MCF 10A (cell line): ENCODE data around the gene KCNT1. TPM values are rescaled to one million over a fixed set of nuclear protein-coding genes. Genes with fewer than 3 reads are reported as not detected.

Source experiments
- BruUV-seq: library from RNA; stranded (reverse); fragments of 400-500 nt; replicated peaks from 2 replicates; lab custom pipeline; 2021; lab: Mats Ljungman, UMichigan
- CTCF ChIA-PET: fragments of 300-600 bp; sonication (Branson Sonifier 250); formaldehyde crosslinking; extraction: SDS; loops from one replicate; lab custom pipeline; 2021; ENCODE audit warnings: antibody characterized with exemption, inconsistent platforms; lab: Yijun Ruan, JAX
- POLR2A ChIA-PET: fragments of 300-600, 350-650 bp; sonication (Branson Sonifier 250); formaldehyde crosslinking; extraction: SDS; loops from one replicate; lab custom pipeline; 2020; ENCODE audit warnings: antibody characterized with exemption, inconsistent platforms; lab: Yijun Ruan, JAX
- DNase-seq: peaks from one replicate; pipeline ENCODE4 v3.0.0-alpha.2; 2018; ENCODE audit not compliant: unreplicated experiment
- H3K27ac Mint-ChIP-seq: one replicate; pipeline ENCODE4 v1.8.0; 2022; ENCODE audit warnings: mild to moderate bottlenecking, low read depth, mixed read lengths; ENCODE audit not compliant: unreplicated experiment
- H3K27me3 Mint-ChIP-seq: one replicate; pipeline ENCODE4 v1.8.0; 2022; ENCODE audit warnings: mixed read lengths; ENCODE audit not compliant: insufficient read depth, unreplicated experiment
- H3K36me3 Mint-ChIP-seq: one replicate; pipeline ENCODE4 v1.8.0; 2022; ENCODE audit warnings: mild to moderate bottlenecking, moderate library complexity, mixed read lengths; ENCODE audit not compliant: insufficient read depth, unreplicated experiment
- H3K4me1 Mint-ChIP-seq: one replicate; pipeline ENCODE4 v1.8.0; 2022; ENCODE audit warnings: mixed read lengths; ENCODE audit not compliant: insufficient read depth, unreplicated experiment
- H3K4me3 Mint-ChIP-seq: one replicate; pipeline ENCODE4 v1.8.0; 2022; ENCODE audit warnings: mild to moderate bottlenecking, moderate library complexity, mixed read lengths; ENCODE audit not compliant: unreplicated experiment
- H3K9me3 Mint-ChIP-seq: one replicate; pipeline ENCODE4 v1.8.0; 2022; ENCODE audit warnings: mixed read lengths; ENCODE audit not compliant: unreplicated experiment
- intact Hi-C: fragments of 100-400 bp; cut with micrococcal nuclease; formaldehyde crosslinking; loops from 2 replicates; pipeline ENCODE4 v1.14.1; 2022
- total RNA-seq: library from RNA; stranded (reverse); gene quantifications from 2 replicates; pipeline ENCODE4 v1.2.3, GENCODE V29; 2022
- TF ChIP-seq, protein P1 (sequence below): fragments of 200-600 bp; IDR thresholded peaks from one replicate; pipeline ENCODE4 v1.8.0; 2022; ENCODE audit warnings: antibody characterized with exemption, mild to moderate bottlenecking; ENCODE audit not compliant: unreplicated experiment

KCNT1 gene
- total RNA-seq, 1 experiment from 2014 or later = not detected

DNA sequence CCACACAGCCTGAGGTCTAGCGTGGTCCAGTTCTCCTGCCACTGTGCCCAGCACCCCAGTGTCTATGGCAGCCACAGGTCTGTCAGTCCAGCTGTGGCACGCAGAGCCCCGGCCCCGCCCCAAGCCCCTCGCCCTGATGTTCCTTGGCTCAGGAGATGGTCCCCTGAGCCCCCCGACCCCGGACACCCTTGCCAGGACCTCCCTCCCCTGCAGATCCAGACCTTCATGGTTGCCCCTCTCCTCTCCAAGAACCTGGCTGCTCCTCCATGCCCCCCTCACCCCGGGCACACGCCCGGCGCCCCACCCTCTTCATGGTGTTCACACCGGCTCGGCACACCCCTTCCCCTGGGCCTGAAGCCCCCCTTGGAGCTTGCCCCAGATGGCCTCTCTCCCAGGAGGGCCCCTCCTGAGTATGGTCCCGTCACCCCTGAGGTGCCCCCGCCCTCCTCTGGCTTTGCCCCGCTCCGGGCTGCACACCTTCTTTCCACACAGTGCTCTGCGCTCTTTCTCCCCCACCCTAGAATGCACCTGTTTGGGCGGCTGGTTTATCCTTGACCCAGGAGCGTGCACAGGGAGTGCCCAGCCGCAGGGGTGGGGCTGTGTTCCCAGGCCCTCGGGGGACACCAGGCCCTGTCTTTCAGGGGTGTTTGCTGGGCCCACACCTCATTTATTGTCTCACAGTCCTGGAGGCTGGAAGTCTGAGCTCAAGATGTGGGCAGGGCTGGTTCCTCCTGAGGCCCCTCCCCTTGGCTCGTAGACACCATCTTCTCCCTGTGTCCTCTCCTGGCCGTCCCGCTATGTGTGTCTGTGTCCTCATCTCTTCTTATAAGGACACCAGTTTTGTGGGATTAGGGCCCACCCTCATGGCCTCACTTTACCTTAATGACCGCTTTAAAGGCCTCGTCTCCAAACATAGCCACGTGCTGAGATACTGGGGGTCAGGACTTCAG lies 37.6 kb downstream of the KCNT1 start:
- peaks cover 5% of the 10 kb centered on the region for H3K4me1 Mint-ChIP-seq
- intact Hi-C loops = no loop called here
- H3K9me3 Mint-ChIP-seq = no peaks in the 10 kb centered on the region
- no TSS peak for BruUV-seq
- ChIA-PET POLR2A (no interaction called here), CTCF (interaction anchor here (0.6 kb wide), 1 partner anchor 26 kb away, joined by 4 read pairs; no protein-coding TSS in a partner anchor)
- H3K27ac Mint-ChIP-seq = no peak overlapping the region
- no peak for DNase-seq
- peaks cover 15% of the 10 kb centered on the region for H3K27me3 Mint-ChIP-seq
- no peaks in the 10 kb centered on the region for H3K36me3 Mint-ChIP-seq
- TF ChIP-seq, protein P1, sequence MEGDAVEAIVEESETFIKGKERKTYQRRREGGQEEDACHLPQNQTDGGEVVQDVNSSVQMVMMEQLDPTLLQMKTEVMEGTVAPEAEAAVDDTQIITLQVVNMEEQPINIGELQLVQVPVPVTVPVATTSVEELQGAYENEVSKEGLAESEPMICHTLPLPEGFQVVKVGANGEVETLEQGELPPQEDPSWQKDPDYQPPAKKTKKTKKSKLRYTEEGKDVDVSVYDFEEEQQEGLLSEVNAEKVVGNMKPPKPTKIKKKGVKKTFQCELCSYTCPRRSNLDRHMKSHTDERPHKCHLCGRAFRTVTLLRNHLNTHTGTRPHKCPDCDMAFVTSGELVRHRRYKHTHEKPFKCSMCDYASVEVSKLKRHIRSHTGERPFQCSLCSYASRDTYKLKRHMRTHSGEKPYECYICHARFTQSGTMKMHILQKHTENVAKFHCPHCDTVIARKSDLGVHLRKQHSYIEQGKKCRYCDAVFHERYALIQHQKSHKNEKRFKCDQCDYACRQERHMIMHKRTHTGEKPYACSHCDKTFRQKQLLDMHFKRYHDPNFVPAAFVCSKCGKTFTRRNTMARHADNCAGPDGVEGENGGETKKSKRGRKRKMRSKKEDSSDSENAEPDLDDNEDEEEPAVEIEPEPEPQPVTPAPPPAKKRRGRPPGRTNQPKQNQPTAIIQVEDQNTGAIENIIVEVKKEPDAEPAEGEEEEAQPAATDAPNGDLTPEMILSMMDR = no peak
- no peak overlapping the region for H3K4me3 Mint-ChIP-seq

DNA sequence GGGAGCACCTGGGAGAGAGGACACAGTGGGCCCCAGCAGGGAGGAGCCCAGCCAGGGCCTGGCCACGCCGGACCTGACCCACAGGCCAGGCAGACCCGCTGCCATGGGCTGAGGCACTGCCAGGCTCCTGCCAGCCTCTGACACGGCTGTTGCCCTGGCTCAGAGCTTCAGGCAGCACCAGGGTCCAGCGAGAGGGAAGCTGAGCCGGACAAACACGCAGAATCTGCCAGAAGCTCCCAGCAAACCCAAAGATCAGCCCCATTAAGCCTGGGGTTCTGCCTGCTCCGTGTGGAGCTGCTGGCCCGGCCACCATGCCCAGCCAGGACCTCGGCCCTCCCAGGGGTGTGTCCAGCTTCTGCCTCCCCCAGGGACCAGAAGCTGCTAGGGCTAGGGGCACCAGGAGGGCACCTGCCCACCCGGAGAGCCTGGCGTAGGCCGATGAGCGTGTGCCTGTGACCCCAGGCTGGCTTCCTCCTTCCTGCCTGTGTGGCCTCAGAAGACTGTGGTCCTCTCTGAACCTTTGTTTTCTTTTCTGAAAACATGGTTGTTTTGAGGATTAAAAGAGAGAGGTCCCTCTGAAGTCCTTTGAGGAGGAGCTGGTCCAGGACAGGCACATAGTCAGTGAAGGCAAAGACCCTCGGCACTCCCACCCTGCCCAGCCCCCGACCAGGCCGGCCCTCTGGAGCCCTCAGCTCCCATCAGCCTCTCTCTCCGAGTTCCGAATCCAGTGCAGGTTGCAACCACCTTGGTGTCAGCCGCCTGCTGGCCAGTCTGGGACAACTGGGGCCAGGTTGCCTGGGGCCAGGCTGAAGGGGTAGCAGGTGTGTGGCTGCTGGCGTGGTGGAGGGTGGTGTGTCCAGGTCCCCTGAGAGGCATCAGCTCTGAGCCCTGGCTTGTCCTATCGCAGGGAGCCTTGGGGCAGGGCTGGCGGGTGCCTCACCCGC lies 39.6 kb downstream of the KCNT1 start:
- Mint-ChIP-seq H3K4me1 (peaks cover 5% of the 10 kb centered on the region), H3K27ac (no peak overlapping the region), H3K27me3 (peaks cover 13% of the 10 kb centered on the region), H3K9me3 (no peaks in the 10 kb centered on the region), H3K4me3 (no peak overlapping the region), H3K36me3 (no peaks in the 10 kb centered on the region)
- POLR2A ChIA-PET = no interaction called here
- no TSS peak for BruUV-seq
- intact Hi-C loops = no loop called here
- TF ChIP-seq, protein P1 = no peak
- no peak for DNase-seq
- CTCF ChIA-PET = interaction anchor here (0.6 kb wide), 1 partner anchor 44 kb away, joined by 4 read pairs; no protein-coding TSS in a partner anchor

DNA sequence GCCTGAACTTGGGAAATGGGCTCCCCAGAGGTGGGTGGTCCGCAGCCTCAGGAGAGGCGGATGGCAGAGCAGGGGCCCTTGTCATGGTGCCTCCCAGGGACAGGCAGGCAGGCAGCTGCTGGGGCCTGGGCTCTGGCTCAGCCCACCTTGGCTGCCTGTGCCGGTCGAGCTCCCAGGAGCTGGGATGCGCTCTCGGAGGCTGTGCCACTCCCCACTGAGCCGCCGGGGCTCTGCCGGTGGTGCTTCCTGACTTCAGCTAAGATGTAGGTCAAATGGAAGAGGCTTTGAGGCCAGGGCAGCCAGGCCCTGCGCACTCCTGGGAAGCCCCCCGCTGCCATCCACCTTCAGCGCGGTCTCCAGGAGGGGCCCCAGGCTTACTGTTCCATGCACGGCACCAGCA lies 41.0 kb downstream of the KCNT1 start:
- Mint-ChIP-seq H3K27ac (no peak overlapping the region), H3K4me3 (no peak overlapping the region), H3K36me3 (no peaks in the 10 kb centered on the region), H3K9me3 (no peaks in the 10 kb centered on the region), H3K4me1 (peaks cover 5% of the 10 kb centered on the region), H3K27me3 (peaks cover 26% of the 10 kb centered on the region)
- BruUV-seq = no TSS peak
- ChIA-PET CTCF (interaction anchor here (0.8 kb wide), 1 partner anchor 39 kb away, joined by 3 read pairs; no protein-coding TSS in a partner anchor), POLR2A (no interaction called here)
- intact Hi-C loops = no loop called here
- no peak for DNase-seq
- TF ChIP-seq, protein P1 = no peak
